T-helper 17 cell (primary cell): ENCODE data around the gene ZNF804A. TPM values are rescaled to one million over a fixed set of nuclear protein-coding genes. Genes with fewer than 3 reads are reported as not detected.

Experiments
- ATAC-seq: fragments of 150-1000 bp; cut with Tn5 transposase; 2 replicates; pipeline ENCODE4 v1.10.0; 2021; ENCODE audit warnings: mild to moderate bottlenecking, moderate library complexity
- DNase-seq, 3 donors: peaks; one replicate each; pipeline versions ENCODE4 v3.0.0 to v3.0.0-alpha.2; 2020 to 2021
- H3K9me3 ChIP-seq: one replicate; pipeline ENCODE4 v1.7.0; 2013; ENCODE audit warnings: low read length, mild to moderate bottlenecking; ENCODE audit not compliant: control insufficient read depth, poor library complexity, severe bottlenecking
- H3K27ac Mint-ChIP-seq: one replicate; pipeline ENCODE4 v1.8.0; 2022; ENCODE audit warnings: mild to moderate bottlenecking, moderate library complexity, mixed read lengths
- H3K27me3 Mint-ChIP-seq: one replicate; pipeline ENCODE4 v1.8.0; 2022; ENCODE audit warnings: mixed read lengths
- H3K36me3 Mint-ChIP-seq: one replicate; pipeline ENCODE4 v1.8.0; 2022; ENCODE audit warnings: low read depth, mixed read lengths
- H3K4me1 Mint-ChIP-seq: one replicate; pipeline ENCODE4 v1.8.0; 2022; ENCODE audit warnings: mild to moderate bottlenecking, mixed read lengths
- H3K4me3 Mint-ChIP-seq: one replicate; pipeline ENCODE4 v1.8.0; 2022; ENCODE audit warnings: mild to moderate bottlenecking, moderate library complexity, mixed read lengths
- total RNA-seq, 4 donors: library from RNA in 2 of 4; stranded (reverse) in 2 of 4; gene quantifications; one replicate each; pipeline ENCODE4 v1.2.3 and lab custom pipeline; 2022 to 2026

The ZNF804A gene
- total RNA-seq, 2 donors from 2014 or later, result not detected

GRCh38 chr2:184904991-184905390 lies 306.7 kb downstream of the ZNF804A start:
- Mint-ChIP-seq H3K27ac (no peak overlapping the region), H3K27me3 (no peaks in the 10 kb centered on the region), H3K4me3 (no peak overlapping the region), H3K36me3 (no peaks in the 10 kb centered on the region), H3K4me1 (no peaks in the 10 kb centered on the region)
- no peaks in the 10 kb centered on the region for H3K9me3 ChIP-seq
- ATAC-seq (no peak), DNase-seq (no peak)

DNA sequence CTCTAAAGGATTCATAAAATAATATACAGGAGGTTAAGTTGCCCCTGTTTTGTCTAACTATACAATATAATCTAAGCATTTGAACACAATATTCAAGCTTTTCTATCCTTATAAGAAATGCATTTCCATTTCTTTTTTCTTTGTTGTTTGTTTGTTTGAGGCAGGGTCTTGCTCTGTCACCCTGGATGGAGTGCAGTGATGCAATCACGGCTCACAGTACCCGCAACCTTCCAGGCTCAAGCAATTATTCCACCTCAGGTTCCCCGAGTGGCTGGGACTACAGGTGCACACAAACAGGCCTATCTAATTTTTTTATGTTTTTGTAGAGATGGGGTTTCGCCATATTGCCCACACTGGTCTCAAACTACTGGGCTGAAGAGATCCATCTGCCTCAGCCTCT lies 307.8 kb downstream of the ZNF804A start:
- no peaks in the 10 kb centered on the region for H3K9me3 ChIP-seq
- ATAC-seq (no peak), DNase-seq (no peak)
- Mint-ChIP-seq H3K4me1 (no peaks in the 10 kb centered on the region), H3K4me3 (no peak overlapping the region), H3K27ac (no peak overlapping the region), H3K36me3 (no peaks in the 10 kb centered on the region), H3K27me3 (no peaks in the 10 kb centered on the region)

GRCh38 chr2:184906709-184907108 lies 308.4 kb downstream of the ZNF804A start:
- Mint-ChIP-seq H3K27ac (no peak overlapping the region), H3K4me3 (no peak overlapping the region), H3K4me1 (no peaks in the 10 kb centered on the region), H3K27me3 (no peaks in the 10 kb centered on the region), H3K36me3 (no peaks in the 10 kb centered on the region)
- DNase-seq, result no peak
- no peaks in the 10 kb centered on the region for H3K9me3 ChIP-seq
- no peak for ATAC-seq

- Mint-ChIP-seq H3K27ac (no peak overlapping the region), H3K4me3 (no peak overlapping the region), H3K4me1 (no peaks in the 10 kb centered on the region), H3K27me3 (no peaks in the 10 kb centered on the region), H3K36me3 (no peaks in the 10 kb centered on the region)
- DNase-seq (no peak), ATAC-seq (no peak)
- no peaks in the 10 kb centered on the region for H3K9me3 ChIP-seq
Measured at GRCh38 chr2:184908966-184909365, 310.6 kb downstream of the ZNF804A start.

DNA sequence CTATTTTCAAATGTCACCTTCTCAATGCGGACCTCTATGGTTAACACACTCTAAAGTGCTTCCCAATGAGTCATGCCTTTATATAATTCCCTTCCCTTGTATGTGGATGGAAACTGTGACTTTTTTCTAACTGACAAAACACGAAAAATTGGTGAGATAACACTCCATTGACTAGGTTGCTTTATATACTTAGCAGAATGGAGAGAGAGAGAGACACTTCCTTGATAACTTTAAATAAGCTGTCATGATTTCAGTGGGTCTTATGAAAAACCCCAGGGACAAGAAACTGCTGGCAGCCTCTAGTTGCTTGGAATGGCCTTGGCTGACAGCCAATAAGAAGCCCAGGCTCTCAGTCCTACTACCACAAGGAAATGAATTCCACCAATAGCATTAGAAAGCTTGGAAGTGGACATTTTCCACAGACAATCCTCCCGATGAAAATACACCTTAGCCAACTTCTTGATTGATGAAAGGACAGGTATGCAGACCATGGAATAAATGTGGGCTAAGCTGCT lies 322.2 kb downstream of the ZNF804A start:
- Mint-ChIP-seq H3K36me3 (no peaks in the 10 kb centered on the region), H3K27ac (no peak overlapping the region), H3K4me3 (no peak overlapping the region), H3K27me3 (no peaks in the 10 kb centered on the region), H3K4me1 (no peaks in the 10 kb centered on the region)
- ATAC-seq (no peak), DNase-seq (no peak)
- no peaks in the 10 kb centered on the region for H3K9me3 ChIP-seq

- ATAC-seq (no peak), DNase-seq (no peak)
- no peaks in the 10 kb centered on the region for H3K9me3 ChIP-seq
- Mint-ChIP-seq H3K27me3 (no peaks in the 10 kb centered on the region), H3K4me3 (no peak overlapping the region), H3K36me3 (no peaks in the 10 kb centered on the region), H3K27ac (no peak overlapping the region), H3K4me1 (no peaks in the 10 kb centered on the region)
Measured at GRCh38 chr2:184921676-184922075, 323.3 kb downstream of the ZNF804A start.

GRCh38 chr2:184923751-184924150 lies 325.4 kb downstream of the ZNF804A start:
- Mint-ChIP-seq H3K27me3 (no peaks in the 10 kb centered on the region), H3K36me3 (no peaks in the 10 kb centered on the region), H3K27ac (no peak overlapping the region), H3K4me1 (no peaks in the 10 kb centered on the region), H3K4me3 (no peak overlapping the region)
- no peaks in the 10 kb centered on the region for H3K9me3 ChIP-seq
- DNase-seq, result no peak
- ATAC-seq, result no peak

DNA sequence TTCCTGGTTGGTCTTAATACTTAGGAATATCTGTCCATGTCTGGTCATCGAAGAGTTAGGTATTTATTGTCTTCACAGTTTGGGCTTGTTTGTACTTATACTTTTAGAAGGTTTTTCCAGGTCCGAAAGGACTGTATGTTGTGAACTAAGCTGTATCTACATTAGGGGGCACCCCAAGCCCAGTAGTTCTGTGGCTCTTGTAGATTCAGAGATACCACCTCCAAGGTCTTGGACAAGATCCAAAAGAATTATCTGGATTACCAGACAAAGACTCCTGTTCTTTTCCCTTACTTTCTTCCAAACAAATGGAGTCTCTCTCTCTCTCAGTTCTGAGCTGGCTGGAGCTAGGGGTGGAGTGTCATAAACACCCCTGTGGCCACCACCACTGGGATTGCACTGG lies 328.7 kb downstream of the ZNF804A start:
- no peaks in the 10 kb centered on the region for H3K4me1 Mint-ChIP-seq
- no peak for ATAC-seq
- no peak for DNase-seq
- no peak overlapping the region for H3K4me3 Mint-ChIP-seq
- H3K36me3 Mint-ChIP-seq, result no peaks in the 10 kb centered on the region
- no peaks in the 10 kb centered on the region for H3K27me3 Mint-ChIP-seq
- no peaks in the 10 kb centered on the region for H3K9me3 ChIP-seq
- no peak overlapping the region for H3K27ac Mint-ChIP-seq

GRCh38 chr2:184936761-184937160 lies 338.4 kb downstream of the ZNF804A start:
- H3K9me3 ChIP-seq, result no peaks in the 10 kb centered on the region
- ATAC-seq (no peak), DNase-seq (no peak)
- Mint-ChIP-seq H3K27me3 (no peaks in the 10 kb centered on the region), H3K4me3 (no peak overlapping the region), H3K27ac (no peak overlapping the region), H3K4me1 (no peaks in the 10 kb centered on the region), H3K36me3 (no peaks in the 10 kb centered on the region)

DNA sequence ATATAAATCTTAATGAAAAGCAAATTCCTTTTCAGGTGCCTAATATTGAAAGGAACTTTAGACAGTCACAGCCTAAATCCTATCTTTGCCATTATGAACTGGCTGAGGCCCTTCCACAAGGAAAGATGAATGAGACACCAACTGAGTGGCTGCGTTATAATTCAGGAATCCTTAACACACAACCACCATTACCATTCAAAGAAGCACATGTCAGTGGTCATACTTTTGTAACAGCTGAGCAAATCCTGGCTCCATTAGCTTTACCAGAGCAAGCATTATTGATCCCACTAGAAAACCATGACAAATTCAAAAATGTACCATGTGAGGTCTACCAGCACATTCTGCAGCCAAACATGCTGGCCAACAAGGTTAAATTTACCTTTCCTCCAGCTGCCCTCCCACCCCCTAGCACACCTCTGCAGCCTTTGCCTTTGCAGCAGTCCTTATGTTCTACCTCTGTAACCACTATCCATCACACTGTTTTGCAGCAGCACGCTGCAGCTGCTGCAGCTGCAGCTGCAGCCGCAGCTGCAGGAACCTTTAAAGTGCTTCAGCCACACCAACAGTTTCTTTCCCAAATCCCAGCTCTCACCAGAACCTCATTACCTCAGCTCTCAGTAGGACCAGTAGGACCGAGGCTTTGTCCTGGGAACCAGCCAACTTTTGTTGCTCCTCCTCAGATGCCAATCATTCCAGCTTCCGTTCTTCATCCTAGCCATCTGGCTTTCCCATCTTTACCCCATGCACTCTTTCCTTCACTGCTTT lies 340.1 kb downstream of the ZNF804A start:
- H3K27ac Mint-ChIP-seq, result no peak overlapping the region
- H3K4me1 Mint-ChIP-seq, result no peaks in the 10 kb centered on the region
- no peaks in the 10 kb centered on the region for H3K27me3 Mint-ChIP-seq

DNA sequence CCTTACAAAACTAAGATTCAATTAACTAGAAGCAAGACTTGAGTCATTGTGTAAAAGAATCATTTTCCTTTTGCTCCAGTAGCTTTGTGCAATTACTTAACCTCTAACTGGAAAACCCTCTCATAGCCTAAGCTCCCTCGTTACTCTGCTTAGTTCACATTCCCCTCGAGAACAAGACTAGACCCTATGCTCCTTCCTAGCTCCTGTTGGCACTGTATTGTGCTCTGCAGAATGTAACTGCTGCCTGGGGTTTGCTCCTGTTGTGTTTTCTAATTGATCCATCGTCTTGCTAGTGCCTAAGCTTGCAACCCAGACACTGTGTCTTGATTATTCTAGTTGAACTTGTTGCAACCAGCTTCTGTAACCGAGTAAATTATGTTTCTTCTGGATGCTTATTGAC lies 347.0 kb downstream of the ZNF804A start:
- H3K27ac Mint-ChIP-seq, result no peak overlapping the region
- no peak for ATAC-seq
- H3K36me3 Mint-ChIP-seq, result no peaks in the 10 kb centered on the region
- H3K27me3 Mint-ChIP-seq, result no peaks in the 10 kb centered on the region
- H3K4me3 Mint-ChIP-seq, result no peak overlapping the region
- no peaks in the 10 kb centered on the region for H3K4me1 Mint-ChIP-seq
- no peaks in the 10 kb centered on the region for H3K9me3 ChIP-seq
- DNase-seq, result no peak

More for the DNA sequence above, 340.1 kb downstream of the ZNF804A start:
- DNase-seq (no peak), ATAC-seq (no peak)
- no peaks in the 10 kb centered on the region for H3K9me3 ChIP-seq
- no peak overlapping the region for H3K4me3 Mint-ChIP-seq
- H3K36me3 Mint-ChIP-seq, result no peaks in the 10 kb centered on the region

DNA sequence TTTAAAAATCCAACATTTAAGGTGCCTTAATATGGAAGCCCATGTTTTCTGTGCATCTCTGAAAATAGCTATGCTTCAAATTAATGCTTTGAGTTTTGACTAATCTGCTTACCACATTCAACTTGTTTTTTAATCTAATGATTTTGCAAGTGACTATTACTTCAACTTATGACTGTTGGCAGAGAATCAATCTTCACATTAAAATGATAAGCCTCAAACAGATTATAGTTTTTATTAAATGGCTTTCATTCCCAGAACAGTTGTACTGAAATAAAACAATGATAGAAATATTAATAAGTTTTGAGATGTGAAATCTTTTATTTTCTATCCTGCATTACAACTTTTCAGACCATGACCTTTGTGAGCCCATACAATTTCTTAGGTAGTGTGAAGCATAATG lies 347.5 kb downstream of the ZNF804A start:
- no peak for ATAC-seq
- Mint-ChIP-seq H3K36me3 (no peaks in the 10 kb centered on the region), H3K27me3 (no peaks in the 10 kb centered on the region), H3K27ac (no peak overlapping the region), H3K4me1 (no peaks in the 10 kb centered on the region), H3K4me3 (no peak overlapping the region)
- DNase-seq, result no peak
- H3K9me3 ChIP-seq, result no peaks in the 10 kb centered on the region

GRCh38 chr2:184956856-184957255 lies 358.5 kb downstream of the ZNF804A start:
- Mint-ChIP-seq H3K36me3 (no peaks in the 10 kb centered on the region), H3K4me1 (no peaks in the 10 kb centered on the region), H3K27me3 (no peaks in the 10 kb centered on the region), H3K27ac (no peak overlapping the region), H3K4me3 (no peak overlapping the region)
- H3K9me3 ChIP-seq, result no peaks in the 10 kb centered on the region
- DNase-seq (no peak), ATAC-seq (no peak)

DNA sequence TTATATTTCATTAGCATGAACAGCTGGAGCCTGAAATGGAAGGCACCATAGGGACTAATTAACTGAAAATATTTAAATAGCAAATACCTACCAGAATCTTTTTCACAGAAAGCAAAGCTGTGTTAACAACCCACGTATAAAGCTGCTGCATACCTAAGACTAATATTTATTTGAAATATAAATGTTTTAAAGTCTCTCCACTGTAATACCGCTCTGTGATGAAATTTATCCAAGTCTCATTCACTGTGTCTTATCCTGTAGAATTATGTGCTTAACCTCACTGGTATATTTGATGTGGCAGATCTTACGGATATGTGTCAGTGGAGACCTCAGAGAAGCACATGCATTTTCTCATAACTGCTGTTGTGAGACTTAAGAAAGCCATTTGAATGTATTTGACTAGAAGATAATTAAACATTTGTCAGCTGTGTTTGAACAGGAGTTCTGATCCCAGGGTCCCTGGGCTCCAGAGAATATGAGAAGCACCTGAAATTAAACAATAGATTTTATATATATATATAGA lies 373.3 kb downstream of the ZNF804A start:
- no peaks in the 10 kb centered on the region for H3K4me1 Mint-ChIP-seq
- H3K9me3 ChIP-seq, result no peaks in the 10 kb centered on the region
- H3K27ac Mint-ChIP-seq, result no peak overlapping the region
- no peak overlapping the region for H3K4me3 Mint-ChIP-seq
- ATAC-seq (no peak), DNase-seq (no peak)
- H3K36me3 Mint-ChIP-seq, result no peaks in the 10 kb centered on the region
- no peaks in the 10 kb centered on the region for H3K27me3 Mint-ChIP-seq
